CD14-positive monocyte (primary cell): ENCODE results near the gene GRWD1. TPM values are rescaled to one million over a fixed set of nuclear protein-coding genes. Genes with fewer than 3 reads are reported as not detected.

Experiments
- DNase-seq, 3 donors: peaks; one replicate each; pipeline ENCODE4 v3.0.0-alpha.2; 2011 to 2022
- H2AFZ ChIP-seq: 2 replicates; pipeline ENCODE4 v1.6.0; 2012; ENCODE audit warnings: mild to moderate bottlenecking, low read depth, low read length, inconsistent platforms; ENCODE audit not compliant: insufficient read depth, poor library complexity, severe bottlenecking
- H3K27ac ChIP-seq, 2 donors: 1 replicate in 1 of 2; 2 replicates in 1 of 2; pipeline ENCODE4 v1.5.1; 2012 to 2013; ENCODE audit warnings: low read length in 2 of 2, control low read depth in 1 of 2, inconsistent platforms in 1 of 2, low read depth in 1 of 2, mild to moderate bottlenecking in 1 of 2
- H3K27me3 ChIP-seq, 2 donors: one replicate each; pipeline versions ENCODE4 v1.6.0 to v1.6.1; 2011 to 2013; ENCODE audit warnings: low read length in 2 of 2; ENCODE audit not compliant: control insufficient read depth in 2 of 2, insufficient read depth in 2 of 2
- H3K36me3 ChIP-seq, 2 donors: replicated peaks in 1 of 2; 1 replicate in 1 of 2; 2 replicates in 1 of 2; pipeline versions ENCODE4 v1.5.1 to v1.6.1; 2012 to 2013; ENCODE audit warnings: low read length in 2 of 2, control low read depth in 1 of 2, inconsistent platforms in 1 of 2, mild to moderate bottlenecking in 1 of 2; ENCODE audit not compliant: insufficient read depth in 2 of 2, control insufficient read depth in 1 of 2
- H3K4me1 ChIP-seq, 2 donors: 1 replicate in 1 of 2; 2 replicates in 1 of 2; pipeline versions ENCODE4 v1.5.1 to v1.6.1; 2012 to 2013; ENCODE audit warnings: low read length in 2 of 2, control low read depth in 1 of 2, inconsistent platforms in 1 of 2, mild to moderate bottlenecking in 1 of 2, moderate library complexity in 1 of 2; ENCODE audit not compliant: insufficient read depth in 2 of 2, control insufficient read depth in 1 of 2
- H3K4me2 ChIP-seq: replicated peaks from 2 replicates; pipeline ENCODE3; 2012; ENCODE audit warnings: low read length, moderate library complexity, mild to moderate bottlenecking; ENCODE audit not compliant: poor library complexity, severe bottlenecking; ENCODE audit errors: extremely low read depth
- H3K4me3 ChIP-seq, 3 experiments: fragments of 200-600 bp in 1 of 3; sonication (generic) in 1 of 3; replicated peaks in 1 of 3; 1 replicate in 2 of 3; 2 replicates in 1 of 3; pipeline ENCODE4 v1.5.1; 2011 to 2013; ENCODE audit warnings: low read length in 3 of 3, mild to moderate bottlenecking in 3 of 3, control low read depth in 2 of 3, low read depth in 2 of 3, inconsistent platforms in 1 of 3, moderate library complexity in 1 of 3
- H3K79me2 ChIP-seq: 2 replicates; pipeline ENCODE4 v1.6.0; 2012; ENCODE audit warnings: mild to moderate bottlenecking, control low read depth, inconsistent platforms, low read length, moderate library complexity; ENCODE audit not compliant: insufficient read depth
- H3K9ac ChIP-seq: 2 replicates; pipeline ENCODE4 v1.6.0; 2017; ENCODE audit warnings: low read length, mild to moderate bottlenecking; ENCODE audit not compliant: insufficient read depth, poor library complexity, severe bottlenecking
- H3K9me3 ChIP-seq, 2 donors: replicated peaks in 1 of 2; 1 replicate in 1 of 2; 2 replicates in 1 of 2; pipeline versions ENCODE4 v1.5.1 to v1.6.1; 2012 to 2013; ENCODE audit warnings: low read length in 2 of 2, control low read depth in 1 of 2; ENCODE audit not compliant: control insufficient read depth in 1 of 2, insufficient read depth in 1 of 2
- H4K20me1 ChIP-seq: 2 replicates; pipeline ENCODE4 v1.6.0; 2012; ENCODE audit warnings: mild to moderate bottlenecking, low read length, control low read depth, moderate library complexity; ENCODE audit not compliant: insufficient read depth
- H3K27ac Mint-ChIP-seq, 7 donors: one replicate each; pipeline ENCODE4 v1.8.0; 2020; ENCODE audit warnings: mild to moderate bottlenecking in 7 of 7, mixed read lengths in 7 of 7, moderate library complexity in 6 of 7, inconsistent platforms in 2 of 7
- H3K27me3 Mint-ChIP-seq, 3 donors: one replicate each; pipeline ENCODE4 v1.8.0; 2021 to 2022; ENCODE audit warnings: low read depth in 3 of 3, mild to moderate bottlenecking in 3 of 3, mixed read lengths in 3 of 3, moderate library complexity in 3 of 3, inconsistent platforms in 1 of 3
- H3K36me3 Mint-ChIP-seq, 2 donors: one replicate each; pipeline ENCODE4 v1.8.0; 2020; ENCODE audit warnings: mixed read lengths in 2 of 2, inconsistent platforms in 1 of 2, mild to moderate bottlenecking in 1 of 2
- H3K4me1 Mint-ChIP-seq: one replicate; pipeline ENCODE4 v1.8.0; 2020; ENCODE audit warnings: mild to moderate bottlenecking, mixed read lengths
- H3K4me3 Mint-ChIP-seq, 2 donors: one replicate each; pipeline ENCODE4 v1.8.0; 2020; ENCODE audit warnings: mild to moderate bottlenecking in 2 of 2, mixed read lengths in 2 of 2, moderate library complexity in 1 of 2
- H3K9me3 Mint-ChIP-seq, 7 donors: one replicate each; pipeline ENCODE4 v1.8.0; 2020 to 2022; ENCODE audit warnings: mixed read lengths in 7 of 7, mild to moderate bottlenecking in 6 of 7, moderate library complexity in 6 of 7, inconsistent platforms in 2 of 7
- CTCF ChIP-seq: fragments of 200-600 bp; IDR thresholded peaks from one replicate; pipeline ENCODE4 v1.8.0; 2022; ENCODE audit warnings: antibody characterized with exemption, mild to moderate bottlenecking
- WGBS: methylation state at CpG from one replicate; pipeline ENCODE4 v1.1.5; 2013; ENCODE audit warnings: missing lambda C conversion rate; ENCODE audit not compliant: insufficient coverage; 5-methylcytosine and 5-hydroxymethylcytosine counted together
- intact Hi-C, 2 donors: fragments of 100-400 bp; cut with micrococcal nuclease; formaldehyde crosslinking; loops; one replicate each; pipeline versions ENCODE4 v1.15.0 to v1.15.1; 2023
- polyA plus RNA-seq, 3 donors: library from polyadenylated mRNA; depleted of rRNA in 1 of 3; unstranded in 2 of 3; stranded (reverse) in 1 of 3; fragments of 300-500 nt in 2 of 3; fragments of >200 nt in 1 of 3; fragmentation: Illumina TruSeq in 2 of 3; gene quantifications; 1 replicate in 2 of 3; 2 replicates in 1 of 3; pipeline ENCODE4 v1.2.3, GENCODE V29; 2012 to 2021

The GRWD1 gene
- polyA plus RNA-seq, 3 donors, result 3.7 to 13.9 (median 10.0) TPM

GRCh38 chr19:48481846-48482639 is 36.3 kb downstream of the GRWD1 start:
- Histone ChIP-seq H2AFZ (no peak overlapping the region), H3K4me1 (peaks cover 15 to 17% of the 10 kb centered on the region in 2 donors), H3K27me3 (no peaks in the 10 kb centered on the region), H3K4me2 (no peak overlapping the region), H3K36me3 (peaks cover 16 to 17% of the 10 kb centered on the region in 2 donors), H3K9ac (no peak overlapping the region), H3K79me2 (no peaks in the 10 kb centered on the region), H4K20me1 (no peaks in the 10 kb centered on the region), H3K27ac (no peak overlapping the region), H3K9me3 (no peaks in the 10 kb centered on the region), H3K4me3 (no peak overlapping the region)
- no peak for DNase-seq
- 92% methylated on average over 5 of the region's 7 CpGs for WGBS
- H3K27ac Mint-ChIP-seq, result peak overlapping the region in 1 of 7 donors; percentile 42
- intact Hi-C loops, result no loop called here
- peaks cover 0 to 3% (median 0%) of the 10 kb centered on the region in 7 donors for H3K9me3 Mint-ChIP-seq
- peaks cover 9 to 22% of the 10 kb centered on the region in 2 donors for H3K36me3 Mint-ChIP-seq
- H3K4me3 Mint-ChIP-seq, result no peak overlapping the region
- no peak for TF ChIP-seq CTCF
- H3K27me3 Mint-ChIP-seq, result peaks cover 3 to 26% (median 19%) of the 10 kb centered on the region in 3 donors
- peaks cover 17% of the 10 kb centered on the region for H3K4me1 Mint-ChIP-seq

GRCh38 chr19:48483301-48483700 is 37.5 kb downstream of the GRWD1 start:
- Mint-ChIP-seq H3K9me3 (peaks cover 0 to 3% (median 0%) of the 10 kb centered on the region in 7 donors), H3K4me3 (no peak overlapping the region), H3K4me1 (peaks cover 17% of the 10 kb centered on the region), H3K36me3 (peaks cover 7 to 11% of the 10 kb centered on the region in 2 donors), H3K27me3 (peaks cover 5 to 28% (median 22%) of the 10 kb centered on the region in 3 donors), H3K27ac (no peak overlapping the region)
- Histone ChIP-seq H3K4me2 (no peak overlapping the region), H3K9ac (no peak overlapping the region), H2AFZ (no peak overlapping the region), H3K79me2 (no peaks in the 10 kb centered on the region), H3K36me3 (peaks cover 3 to 5% of the 10 kb centered on the region in 2 donors), H3K27ac (no peak overlapping the region), H3K4me1 (peaks cover 15 to 17% of the 10 kb centered on the region in 2 donors), H3K9me3 (no peaks in the 10 kb centered on the region), H3K4me3 (no peak overlapping the region), H4K20me1 (no peaks in the 10 kb centered on the region), H3K27me3 (no peaks in the 10 kb centered on the region)
- TF ChIP-seq CTCF, result no peak
- DNase-seq, result no peak
- WGBS, result 73% methylated on average over 3 of the region's 3 CpGs
- intact Hi-C loops, result no loop called here
